NK-92 treated with Interleukin-12 subunit alpha and Interleukin-12 subunit beta, amount 100 ng/mL, for 24 hours (cell line): Measurements from ENCODE around the gene MEAF6.
A peak's percentile ranks its signal among the peaks of the same experiment; 100 is the strongest.
"Not testable (repeated sequence)": the region's sequence is repeated elsewhere in the genome, so short reads cannot be mapped to it uniquely, and the experiment has no call there.

Experiments used
- DNase-seq: peaks from one replicate; lab custom pipeline; 2025; lab: John Stamatoyannopoulos, UW

MEAF6 gene

DNA sequence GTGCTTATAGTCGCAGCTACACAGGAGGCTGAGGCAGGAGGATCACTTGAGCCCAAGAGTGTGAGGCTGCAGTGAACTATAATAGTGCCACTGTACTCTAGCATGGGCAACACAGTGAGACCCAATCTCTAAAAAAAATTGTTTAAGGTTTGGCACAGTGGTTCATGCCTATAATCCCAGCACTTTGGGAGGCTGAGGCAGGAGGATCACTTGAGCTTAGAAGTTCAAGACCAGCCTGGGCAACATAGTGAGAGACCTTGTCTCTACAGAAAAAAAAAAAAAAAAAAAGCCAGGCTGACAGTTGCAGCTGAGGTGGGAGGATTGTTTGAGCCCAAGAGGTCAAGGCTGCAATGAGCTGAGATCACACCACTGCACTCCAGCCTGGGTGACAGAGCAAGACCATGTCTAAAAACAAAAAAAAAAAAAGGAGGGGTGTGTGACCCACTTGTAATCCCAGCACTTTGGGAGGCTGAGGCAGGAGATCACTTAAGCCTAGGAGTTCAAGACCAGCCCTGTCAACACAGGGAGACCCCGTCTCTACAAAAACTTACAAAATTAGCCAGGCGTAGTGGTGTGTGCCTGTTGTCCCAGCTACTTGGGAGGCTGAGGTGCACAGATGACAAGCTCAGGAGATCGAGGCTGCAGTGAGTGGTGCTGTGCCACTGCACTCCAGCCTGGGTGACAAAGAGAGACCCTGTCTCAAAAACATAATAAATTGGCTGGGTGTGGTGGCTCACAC lies 18.0 kb upstream of the MEAF6 start:
- DNase-seq: not testable (repeated sequence)

- DNase-seq: not testable (repeated sequence)
Observed at GRCh38 chr1:37529888-37530287, 15.3 kb upstream of the MEAF6 start.

GRCh38 chr1:37519613-37520012 lies 5.0 kb upstream of the MEAF6 start:
- DNase-seq: no peak

DNA sequence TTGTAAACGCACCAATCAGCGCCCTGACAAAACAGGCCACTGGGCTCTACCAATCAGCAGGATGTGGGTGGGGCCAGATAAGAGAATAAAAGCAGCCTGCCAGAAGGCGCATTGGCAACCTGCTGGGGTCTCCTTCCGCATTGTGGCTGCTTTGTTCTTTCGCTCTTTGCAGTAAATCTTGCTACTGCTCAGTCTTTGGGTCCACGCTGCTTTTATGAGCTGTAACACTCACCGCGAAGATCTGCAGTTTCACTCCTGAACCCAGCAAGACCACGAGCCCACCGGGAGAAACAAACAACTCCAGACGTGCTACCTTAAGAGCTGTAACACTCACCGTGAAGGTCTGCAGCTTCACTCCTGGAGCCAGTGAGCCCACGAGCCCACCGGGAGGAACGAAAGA lies 4.4 kb upstream of the MEAF6 start:
- not testable (repeated sequence) for DNase-seq

DNA sequence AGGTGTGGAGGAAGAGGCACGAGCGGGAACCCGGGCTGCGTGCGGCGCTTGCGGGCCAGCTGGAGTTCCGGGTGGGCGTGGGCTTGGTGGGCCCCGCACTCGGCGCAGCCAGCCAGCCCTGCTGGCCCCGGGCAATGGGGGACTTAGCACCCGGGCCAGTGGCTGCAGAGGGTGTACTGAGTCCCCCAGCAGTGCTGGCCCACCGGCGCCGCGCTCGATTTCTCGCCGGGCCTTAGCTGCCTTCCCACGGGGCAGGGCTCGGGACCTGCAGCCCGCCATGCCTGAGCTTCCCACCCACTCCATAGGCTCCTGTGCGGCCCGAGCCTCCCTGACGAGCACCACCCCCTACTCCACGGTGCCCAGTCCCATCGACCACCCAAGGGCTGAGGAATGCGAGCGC lies 3.7 kb upstream of the MEAF6 start:
- DNase-seq: not testable (repeated sequence)

- no peak for DNase-seq
Observed at GRCh38 chr1:37517569-37517968, 3.0 kb upstream of the MEAF6 start.

GRCh38 chr1:37515185-37516034 lies 844 bp upstream of the MEAF6 start:
- DNase-seq: no peak

DNA sequence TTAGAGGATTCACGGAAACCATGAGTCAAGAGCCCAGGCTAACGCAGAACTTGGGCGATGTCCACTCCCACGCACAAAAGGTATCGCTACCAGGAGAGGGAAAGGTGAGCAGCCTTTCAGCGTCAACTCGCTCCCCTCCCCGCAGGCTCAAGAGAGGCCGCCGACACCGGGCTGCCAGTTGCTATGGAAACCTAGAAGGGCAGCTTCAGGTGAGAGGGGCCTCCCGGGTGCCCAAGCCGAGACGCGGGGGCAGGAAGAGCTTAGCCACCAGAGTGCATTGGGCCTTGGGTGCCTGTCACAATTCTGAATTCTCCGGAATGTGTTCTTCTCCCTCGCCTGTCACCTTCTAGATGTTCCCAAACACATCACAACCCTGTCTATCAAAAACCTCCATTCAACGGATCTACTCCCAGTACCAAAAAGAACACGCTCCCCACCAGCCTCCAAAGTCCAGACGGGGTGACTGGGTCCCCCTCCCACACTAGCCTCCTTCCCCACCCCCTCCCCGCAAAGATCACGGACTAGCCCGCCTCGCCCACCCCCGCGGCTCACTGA lies 694 bp downstream of the MEAF6 start:
- peak; percentile 45 for DNase-seq

DNA sequence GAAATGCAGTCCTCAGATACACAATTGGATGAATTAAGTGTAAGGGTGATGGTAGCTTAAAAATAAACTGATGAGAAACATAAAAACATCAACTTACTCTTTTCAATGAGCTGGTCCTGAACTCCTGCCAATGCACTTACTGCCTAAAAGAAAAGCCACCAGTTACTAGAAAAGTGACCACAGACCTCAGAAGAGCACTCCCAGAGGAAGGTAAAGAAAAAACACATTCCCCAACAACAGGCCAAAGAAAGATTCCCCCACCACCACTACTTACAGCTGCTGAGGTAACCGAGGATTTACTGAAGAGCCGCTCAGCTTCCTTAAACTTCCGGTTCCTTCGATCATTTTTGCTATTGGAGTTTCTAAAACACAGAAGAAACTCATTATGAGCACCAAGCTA lies 5.4 kb downstream of the MEAF6 start:
- DNase-seq: no peak

- DNase-seq: no peak
Observed at GRCh38 chr1:37506740-37507139, 7.8 kb downstream of the MEAF6 start.

DNA sequence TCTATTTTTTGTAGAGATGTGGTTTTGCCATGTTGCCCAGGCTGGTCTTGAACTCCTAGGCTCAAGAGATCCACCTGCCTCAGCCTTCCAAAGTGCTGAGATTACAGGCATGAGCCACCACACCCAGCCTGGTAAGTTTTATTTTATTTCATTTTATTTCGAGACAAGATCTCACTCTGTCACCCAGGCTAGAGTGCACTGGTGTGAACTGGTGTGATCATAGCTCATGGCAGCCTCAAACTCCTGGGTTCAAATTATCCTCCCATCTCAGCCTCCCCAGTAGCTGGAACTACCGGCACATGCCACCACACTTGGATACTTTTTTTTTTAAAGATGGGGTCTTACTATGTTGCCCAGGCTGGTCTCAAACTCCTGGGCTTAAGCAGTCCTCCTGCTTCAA lies 11.8 kb downstream of the MEAF6 start:
- not testable (repeated sequence) for DNase-seq

GRCh38 chr1:37502104-37502503 lies 12.5 kb downstream of the MEAF6 start:
- DNase-seq: no peak

- DNase-seq: no peak
Observed at GRCh38 chr1:37501661-37502060, 12.9 kb downstream of the MEAF6 start.

- DNase-seq: no peak
Observed at GRCh38 chr1:37498872-37499617, 15.5 kb downstream of the MEAF6 start.

GRCh38 chr1:37497832-37498231 lies 16.7 kb downstream of the MEAF6 start:
- no peak for DNase-seq

GRCh38 chr1:37495875-37496274 lies 18.7 kb downstream of the MEAF6 start:
- DNase-seq: no peak

GRCh38 chr1:37493336-37494098 lies 21.0 kb downstream of the MEAF6 start:
- DNase-seq: no peak

DNA sequence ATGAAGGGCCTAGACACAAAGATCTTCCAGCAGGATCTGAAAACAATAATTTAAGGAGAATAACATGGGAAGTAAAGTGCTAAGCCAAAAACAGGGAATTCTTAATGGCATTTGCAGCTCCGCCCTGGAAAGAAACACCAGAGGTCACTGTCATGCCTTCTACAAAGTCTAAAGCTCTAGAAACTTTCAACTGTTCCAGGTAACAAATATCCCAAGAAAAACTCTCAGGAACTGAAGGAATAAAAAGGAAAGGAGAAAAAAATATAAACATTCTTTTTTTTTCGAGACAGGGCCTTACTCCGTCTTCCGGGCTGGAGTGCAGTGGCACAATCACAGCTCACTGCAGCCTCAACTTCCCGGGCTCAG lies 27.0 kb downstream of the MEAF6 start:
- DNase-seq: no peak

DNA sequence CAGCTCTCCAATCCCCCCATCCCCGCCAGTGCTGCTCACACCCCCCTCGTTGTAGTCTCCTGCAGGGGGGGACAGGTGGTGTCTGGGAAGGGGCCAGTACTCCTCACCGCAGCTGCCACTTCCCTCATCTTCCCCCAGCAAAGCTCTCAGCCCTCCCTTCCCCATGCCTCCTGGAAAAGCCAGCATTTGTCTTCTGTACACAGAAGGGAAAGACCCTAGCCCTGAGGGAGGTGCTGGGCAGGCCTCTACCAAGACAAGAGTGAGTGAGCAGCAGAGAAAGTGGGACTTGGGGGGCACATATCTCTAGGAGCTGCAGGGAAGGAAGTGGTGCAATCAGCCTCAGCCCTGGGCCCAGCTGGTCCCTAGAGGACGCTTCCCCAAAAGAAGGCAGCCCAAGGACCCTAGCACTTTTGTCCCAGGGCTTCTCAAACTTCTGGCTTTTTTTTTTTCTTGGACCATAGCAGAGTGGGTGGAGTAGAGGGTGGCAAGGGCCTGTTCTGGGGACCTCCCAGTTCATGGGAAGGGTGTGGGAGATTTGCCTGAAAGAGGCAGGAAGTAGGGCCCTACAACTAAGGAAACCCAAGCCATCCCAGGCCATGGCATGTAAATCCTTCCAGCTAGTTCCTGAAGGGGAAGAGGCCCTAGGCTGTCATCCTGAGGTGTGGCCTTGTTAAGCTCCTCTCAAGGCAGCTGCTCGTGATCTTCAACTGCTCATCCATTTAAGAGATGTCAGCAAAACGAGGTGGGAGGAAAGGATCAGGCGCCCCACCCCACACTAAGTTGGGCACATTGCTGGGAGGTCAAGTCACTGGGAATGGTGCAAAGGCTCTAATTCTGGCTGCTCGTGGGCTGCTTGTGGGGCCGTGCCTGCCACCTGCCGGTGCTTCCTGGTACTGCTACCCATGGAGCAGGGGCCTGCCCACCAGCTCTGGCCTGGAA lies 27.6 kb downstream of the MEAF6 start:
- DNase-seq: peak; percentile 36

DNA sequence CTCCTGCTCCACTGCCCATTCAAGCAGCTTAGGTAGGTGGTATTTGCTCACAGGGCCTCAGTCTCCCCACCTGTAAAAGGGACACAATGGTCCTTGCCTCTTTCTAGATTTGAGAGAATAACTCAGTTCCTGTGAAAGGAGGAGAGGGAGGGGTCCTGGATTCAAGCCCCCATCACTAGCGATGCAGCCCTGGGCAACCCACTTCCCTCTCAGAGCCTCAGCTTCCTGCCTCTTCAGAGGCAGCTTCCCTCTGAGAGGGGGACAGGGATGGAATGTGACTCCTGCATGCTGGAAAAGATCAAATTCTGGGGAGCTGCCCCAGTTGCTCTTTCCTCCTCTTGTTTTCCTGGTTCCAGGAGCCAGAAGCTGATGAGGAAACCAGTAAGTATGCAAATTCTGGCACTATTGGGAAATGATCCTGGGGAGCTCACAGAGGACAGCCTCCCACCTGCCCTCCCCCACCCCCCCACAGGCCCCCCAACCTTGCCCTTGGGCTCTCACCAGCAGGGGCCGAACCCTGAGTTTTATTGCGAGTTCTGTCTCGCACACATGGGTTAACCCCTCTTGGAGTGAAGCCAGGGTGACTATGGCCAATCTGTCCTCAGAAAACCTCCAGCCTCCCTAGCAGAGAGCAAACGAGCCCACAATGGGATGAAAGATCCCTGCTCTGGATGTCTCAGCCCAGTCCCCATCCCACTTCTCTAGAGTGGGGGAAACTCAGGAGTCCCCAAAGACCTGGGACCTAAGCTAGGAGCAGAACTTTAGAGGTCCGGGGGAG lies 28.5 kb downstream of the MEAF6 start:
- DNase-seq: no peak
